ENCODE data around the gene THAP11. TPM values are rescaled to one million over a fixed set of nuclear protein-coding genes. Genes with fewer than 3 reads are reported as not detected.
A peak's percentile ranks its signal among the peaks of the same experiment; 100 is the strongest.

THAP11 gene
- total RNA-seq, 1 donor from 2014 or later = 46.7 TPM

GRCh38 chr16:67865318-67865717 is 23.2 kb downstream of the THAP11 start:
- Mint-ChIP-seq H3K9me3 (no peaks in the 10 kb centered on the region), H3K36me3 (ENCODE audit: low read depth) (peaks cover 9% of the 10 kb centered on the region), H3K4me1 (peaks cover 15% of the 10 kb centered on the region), H3K27ac (ENCODE audit: unreplicated experiment) (no peak overlapping the region), H3K4me3 (peak overlapping the region; percentile 41), H3K27me3 (ENCODE audit: low read depth) (no peaks in the 10 kb centered on the region)
- peak; percentile 35 for TF ChIP-seq CTCF (conservative IDR thresholded peaks at IDR 0.05)
- DNase-seq (ENCODE audit: low read depth, low spot score) = no peak

GRCh38 chr16:67868290-67868689 is 26.2 kb downstream of the THAP11 start:
- Mint-ChIP-seq H3K4me1 (peaks cover 10% of the 10 kb centered on the region), H3K4me3 (no peak overlapping the region), H3K27ac (ENCODE audit: unreplicated experiment) (peak overlapping the region; percentile 87), H3K27me3 (ENCODE audit: low read depth) (no peaks in the 10 kb centered on the region), H3K9me3 (no peaks in the 10 kb centered on the region), H3K36me3 (ENCODE audit: low read depth) (peaks cover 9% of the 10 kb centered on the region)
- TF ChIP-seq CTCF (conservative IDR thresholded peaks at IDR 0.05) = no peak
- DNase-seq (ENCODE audit: low read depth, low spot score) = no peak

- Mint-ChIP-seq H3K4me3 (no peak overlapping the region), H3K27me3 (ENCODE audit: low read depth) (no peaks in the 10 kb centered on the region), H3K4me1 (peaks cover 20% of the 10 kb centered on the region), H3K9me3 (no peaks in the 10 kb centered on the region), H3K36me3 (ENCODE audit: low read depth) (peaks cover 11% of the 10 kb centered on the region), H3K27ac (ENCODE audit: unreplicated experiment) (no peak overlapping the region)
- DNase-seq (ENCODE audit: low read depth, low spot score) = no peak
- TF ChIP-seq CTCF (conservative IDR thresholded peaks at IDR 0.05) = no peak
Observed at GRCh38 chr16:67869653-67870052, 27.5 kb downstream of the THAP11 start.

- DNase-seq (ENCODE audit: low read depth, low spot score) = no peak
- Mint-ChIP-seq H3K4me3 (peak overlapping the region; percentile 95), H3K4me1 (peaks cover 28% of the 10 kb centered on the region), H3K9me3 (no peaks in the 10 kb centered on the region), H3K36me3 (ENCODE audit: low read depth) (peaks cover 10% of the 10 kb centered on the region), H3K27ac (ENCODE audit: unreplicated experiment) (no peak overlapping the region), H3K27me3 (ENCODE audit: low read depth) (no peaks in the 10 kb centered on the region)
- no peak for TF ChIP-seq CTCF (conservative IDR thresholded peaks at IDR 0.05)
Observed at GRCh38 chr16:67871256-67871655, 29.1 kb downstream of the THAP11 start.

- no peak for TF ChIP-seq CTCF (conservative IDR thresholded peaks at IDR 0.05)
- H3K36me3 Mint-ChIP-seq (ENCODE audit: low read depth) = peaks cover 7% of the 10 kb centered on the region
- H3K4me1 Mint-ChIP-seq = peaks cover 28% of the 10 kb centered on the region
- peak overlapping the region; percentile 35 for H3K27ac Mint-ChIP-seq (ENCODE audit: unreplicated experiment)
- H3K4me3 Mint-ChIP-seq = peak overlapping the region; percentile 95
- no peaks in the 10 kb centered on the region for H3K9me3 Mint-ChIP-seq
- no peaks in the 10 kb centered on the region for H3K27me3 Mint-ChIP-seq (ENCODE audit: low read depth)
- no peak for DNase-seq (ENCODE audit: low read depth, low spot score)
Observed at GRCh38 chr16:67872131-67872630, 30.1 kb downstream of the THAP11 start.

Measured in neural crest cell (in vitro differentiated cells).